H9 (cell line): ENCODE data around the gene LOXHD1. TPM values are rescaled to one million over a fixed set of nuclear protein-coding genes. Genes with fewer than 3 reads are reported as not detected.

Experiments used
- DNase-seq: peaks from one replicate; pipeline ENCODE4 v3.0.0-alpha.2; 2017
- H2AFZ ChIP-seq: one replicate; pipeline ENCODE4 v1.6.1; 2013; ENCODE audit warnings: mild to moderate bottlenecking, low read length, control low read depth, moderate library complexity
- H2AK5ac ChIP-seq: 2 replicates; pipeline ENCODE4 v1.6.1; 2013; ENCODE audit warnings: low read length, control low read depth, mixed read lengths; ENCODE audit not compliant: insufficient read length
- H2BK120ac ChIP-seq: one replicate; pipeline ENCODE4 v1.6.1; 2013; ENCODE audit warnings: low read depth, mild to moderate bottlenecking, low read length, control low read depth, inconsistent platforms; ENCODE audit not compliant: poor library complexity, severe bottlenecking
- H2BK12ac ChIP-seq: 2 replicates; pipeline ENCODE4 v1.6.1; 2013; ENCODE audit warnings: low read length, control low read depth, mixed read lengths, low read depth; ENCODE audit not compliant: insufficient read length
- H2BK15ac ChIP-seq: 2 replicates; pipeline ENCODE4 v1.6.1; 2013; ENCODE audit warnings: low read depth, low read length, control low read depth
- H2BK20ac ChIP-seq: one replicate; pipeline ENCODE4 v1.6.1; 2013; ENCODE audit warnings: low read depth, mild to moderate bottlenecking, low read length, control low read depth, inconsistent platforms; ENCODE audit not compliant: poor library complexity, severe bottlenecking
- H2BK5ac ChIP-seq: 2 replicates; pipeline ENCODE4 v1.6.1; 2013; ENCODE audit warnings: low read length, control low read depth, mixed read lengths; ENCODE audit not compliant: insufficient read length
- H3K14ac ChIP-seq: 2 replicates; pipeline ENCODE4 v1.6.1; 2013; ENCODE audit warnings: low read length, control low read depth; ENCODE audit not compliant: insufficient read depth
- H3K18ac ChIP-seq: 2 replicates; pipeline ENCODE4 v1.6.1; 2013; ENCODE audit warnings: low read depth, mild to moderate bottlenecking, mixed read lengths, low read length, control low read depth; ENCODE audit not compliant: insufficient read length
- H3K23ac ChIP-seq: 2 replicates; pipeline ENCODE4 v1.6.1; 2013; ENCODE audit warnings: low read length, control low read depth, mixed read lengths, low read depth; ENCODE audit not compliant: insufficient read length
- H3K23me2 ChIP-seq: 2 replicates; pipeline ENCODE4 v1.6.1; 2013; ENCODE audit warnings: low read depth, mild to moderate bottlenecking, mixed read lengths, low read length, control low read depth; ENCODE audit not compliant: insufficient read length, poor library complexity, severe bottlenecking
- H3K27ac ChIP-seq: 2 replicates; pipeline ENCODE4 v1.5.1; 2013; ENCODE audit warnings: low read length, control low read depth, mixed read lengths, low read depth; ENCODE audit not compliant: insufficient read length
- H3K27me3 ChIP-seq: 2 replicates; pipeline ENCODE4 v1.6.1; 2013; ENCODE audit warnings: low read length, control low read depth, inconsistent platforms; ENCODE audit not compliant: insufficient read depth
- H3K4ac ChIP-seq: 2 replicates; pipeline ENCODE4 v1.6.1; 2013; ENCODE audit warnings: low read depth, mild to moderate bottlenecking, control low read depth, inconsistent platforms, low read length, moderate library complexity
- H3K4me1 ChIP-seq: 2 replicates; pipeline ENCODE4 v1.6.1; 2013; ENCODE audit warnings: low read length, control low read depth, inconsistent platforms; ENCODE audit not compliant: insufficient read depth
- H3K4me2 ChIP-seq: 2 replicates; pipeline ENCODE4 v1.6.1; 2013; ENCODE audit warnings: low read length, control low read depth, mixed read lengths; ENCODE audit not compliant: insufficient read length, insufficient read depth
- H3K56ac ChIP-seq: 2 replicates; pipeline ENCODE4 v1.6.1; 2013; ENCODE audit warnings: low read depth, mild to moderate bottlenecking, mixed read lengths, low read length, control low read depth; ENCODE audit not compliant: insufficient read length
- H3K79me1 ChIP-seq: 2 replicates; pipeline ENCODE4 v1.6.1; 2013; ENCODE audit warnings: low read depth, mild to moderate bottlenecking, moderate library complexity, low read length, control low read depth, inconsistent platforms; ENCODE audit not compliant: insufficient read depth, poor library complexity, severe bottlenecking
- H3K79me2 ChIP-seq: 2 replicates; pipeline ENCODE4 v1.6.1; 2013; ENCODE audit warnings: low read length, control low read depth, inconsistent platforms; ENCODE audit not compliant: insufficient read depth
- H3K9ac ChIP-seq: 2 replicates; pipeline ENCODE4 v1.6.1; 2013; ENCODE audit warnings: low read length, control low read depth, mixed read lengths; ENCODE audit not compliant: insufficient read length; ENCODE audit errors: extremely low read depth
- H3K9me3 ChIP-seq: one replicate; pipeline ENCODE4 v1.6.1; 2013; ENCODE audit warnings: low read depth, low read length, inconsistent platforms; ENCODE audit not compliant: control insufficient read depth
- H3T11ph ChIP-seq: one replicate; pipeline ENCODE4 v1.6.1; 2013; ENCODE audit warnings: mild to moderate bottlenecking, low read length, control low read depth, inconsistent platforms
- H4K20me1 ChIP-seq: one replicate; pipeline ENCODE4 v1.6.1; 2013; ENCODE audit not compliant: control insufficient read depth, insufficient read length, insufficient read depth
- H4K5ac ChIP-seq: 2 replicates; pipeline ENCODE4 v1.6.1; 2013; ENCODE audit warnings: low read depth, mild to moderate bottlenecking, mixed read lengths, low read length, control low read depth; ENCODE audit not compliant: insufficient read length
- H4K8ac ChIP-seq: replicated peaks from 2 replicates; pipeline ENCODE4 v1.6.1; 2013; ENCODE audit warnings: low read length, control low read depth, mixed read lengths, low read depth; ENCODE audit not compliant: insufficient read length
- H4K91ac ChIP-seq: 2 replicates; pipeline ENCODE4 v1.6.1; 2013; ENCODE audit warnings: low read depth, mild to moderate bottlenecking, moderate library complexity, mixed read lengths, low read length, control low read depth; ENCODE audit not compliant: insufficient read length
- H3K27ac Mint-ChIP-seq, 3 experiments: 2 replicates in 2 of 3; 3 replicates in 1 of 3; pipeline ENCODE4 v1.8.0; 2020 to 2021; ENCODE audit warnings: mixed read lengths in 3 of 3, mild to moderate bottlenecking in 1 of 3, moderate library complexity in 1 of 3
- H3K27me3 Mint-ChIP-seq: 2 replicates; pipeline ENCODE4 v1.8.0; 2021; ENCODE audit warnings: low read depth, mild to moderate bottlenecking, moderate library complexity, mixed read lengths
- H3K36me3 Mint-ChIP-seq, 3 experiments: 2 replicates in 2 of 3; 3 replicates in 1 of 3; pipeline ENCODE4 v1.8.0; 2020 to 2021; ENCODE audit warnings: low read depth in 3 of 3, mixed read lengths in 3 of 3; ENCODE audit not compliant: insufficient read depth in 1 of 3
- H3K4me1 Mint-ChIP-seq, 2 experiments: 2 replicates each; pipeline ENCODE4 v1.8.0; 2020; ENCODE audit warnings: mixed read lengths in 2 of 2
- H3K4me3 Mint-ChIP-seq, 2 experiments: 2 replicates in 1 of 2; 3 replicates in 1 of 2; pipeline ENCODE4 v1.8.0; 2020 to 2021; ENCODE audit warnings: mild to moderate bottlenecking in 2 of 2, mixed read lengths in 2 of 2, moderate library complexity in 1 of 2
- H3K9me3 Mint-ChIP-seq, 2 experiments: 2 replicates in 1 of 2; 3 replicates in 1 of 2; pipeline ENCODE4 v1.8.0; 2020; ENCODE audit warnings: mild to moderate bottlenecking in 2 of 2, mixed read lengths in 2 of 2, moderate library complexity in 1 of 2
- CTCF ChIP-seq: fragments of 200-600 bp; sonication (generic); conservative IDR thresholded peaks from 3 replicates; pipeline ENCODE4 v1.8.0; 2021; ENCODE audit warnings: antibody characterized with exemption, mild to moderate bottlenecking
- WGBS: extraction: QIAGEN DNeasy Blood & Tissue Kit; methylation state at CpG from one replicate; pipeline ENCODE4 v1.1.7; 2013; ENCODE audit warnings: missing lambda C conversion rate, low lambda C conversion rate, mixed read lengths; ENCODE audit not compliant: insufficient read length; ENCODE audit errors: extremely low coverage; 5-methylcytosine and 5-hydroxymethylcytosine counted together
- total RNA-seq: library from RNA; stranded (reverse); gene quantifications from 2 replicates; pipeline ENCODE4 v1.2.1, GENCODE V29; 2021

LOXHD1 gene
- total RNA-seq, 1 experiment from 2014 or later = 0.07 TPM

- H3K56ac ChIP-seq = no peak overlapping the region
- H4K91ac ChIP-seq = no peak overlapping the region
- no peak overlapping the region for H2BK12ac ChIP-seq
- peaks cover 2% of the 10 kb centered on the region for H3K27me3 Mint-ChIP-seq
- H3K9me3 ChIP-seq = no peaks in the 10 kb centered on the region
- no peak overlapping the region for H2AFZ ChIP-seq
- H4K20me1 ChIP-seq = no peaks in the 10 kb centered on the region
- no peak overlapping the region for H2BK15ac ChIP-seq
- peaks cover 0 to 2% of the 10 kb centered on the region in 2 experiments; a peak in 2 of 5 replicates for H3K9me3 Mint-ChIP-seq
- no CpG with 5 or more reads among the region's 4 CpGs for WGBS
- no peak overlapping the region for H2BK120ac ChIP-seq
- H3K79me1 ChIP-seq = no peaks in the 10 kb centered on the region
- no peak overlapping the region for H3T11ph ChIP-seq
- no peak overlapping the region; the same call in 1 of the 2 replicates for H3K14ac ChIP-seq
- H4K5ac ChIP-seq = no peak overlapping the region
- no peak for TF ChIP-seq CTCF
- no peaks in the 10 kb centered on the region for H3K27me3 ChIP-seq
- H3K4me2 ChIP-seq = no peak overlapping the region
- no peaks in the 10 kb centered on the region for H3K23me2 ChIP-seq
- peaks cover 0 to 8% of the 10 kb centered on the region in 2 experiments; a peak in 2 of 4 replicates for H3K4me1 Mint-ChIP-seq
- no peak overlapping the region for H3K18ac ChIP-seq
- no peak overlapping the region for H3K27ac ChIP-seq
- DNase-seq = no peak
- no peak overlapping the region for H3K23ac ChIP-seq
- H3K9ac ChIP-seq = no peak overlapping the region
- H2AK5ac ChIP-seq = no peak overlapping the region
- no peak overlapping the region for H3K4me3 Mint-ChIP-seq
- H3K36me3 Mint-ChIP-seq = no peaks in the 10 kb centered on the region; a peak in 1 of 7 replicates
- no peaks in the 10 kb centered on the region for H3K79me2 ChIP-seq
- no peak overlapping the region for H2BK5ac ChIP-seq
- H3K4ac ChIP-seq = no peak overlapping the region
- H4K8ac ChIP-seq = no peak overlapping the region
- peak overlapping the region in 1 of 3 experiments; percentile 49; a peak in 1 of 7 replicates for H3K27ac Mint-ChIP-seq
- no peak overlapping the region for H2BK20ac ChIP-seq
- H3K4me1 ChIP-seq = no peaks in the 10 kb centered on the region
Observed at GRCh38 chr18:46630160-46630559, 26.9 kb downstream of the LOXHD1 start.
